Measurements from ENCODE around the gene PHLDB1. TPM values are rescaled to one million over a fixed set of nuclear protein-coding genes. Genes with fewer than 3 reads are reported as not detected.
"Not testable (repeated sequence)": the region's sequence is repeated elsewhere in the genome, so short reads cannot be mapped to it uniquely, and the experiment has no call there.

PHLDB1 gene
- total RNA-seq, 4 donors from 2014 or later: 92.6 to 276 (median 161) TPM

- no peak for TF ChIP-seq CTCF (IDR thresholded peaks at IDR 0.05)
- TF ChIP-seq POLR2A (IDR thresholded peaks at IDR 0.05): no peak
- no peak for TF ChIP-seq EP300 (IDR thresholded peaks at IDR 0.05; ENCODE audit: low read depth)
- peak in 1 of 3 donors; percentile 38 for TF ChIP-seq POLR2AphosphoS5 (IDR thresholded peaks at IDR 0.05)
- DNase-seq: no peak
- intact Hi-C loops (cut with DNase I; ENCODE audit: low total_unique reads) (no loop called here), in situ Hi-C loops (cut with MboI; ENCODE audit: low pct_ligation_motif_present in 1 of 4, low pct_unique_long_range_greater_than_20kb in 1 of 4, low sequenced_read_pairs in 3 of 4) (no loop called here)
- Histone ChIP-seq H3K4me1 (peaks cover 10 to 61% (median 38%) of the 10 kb centered on the region in 4 donors), H3K9me3 (no peaks in the 10 kb centered on the region), H3K27me3 (peaks cover 30% of the 10 kb centered on the region), H3K27ac (peak overlapping the region; percentile 84 to 95 (median 88)), H3K4me3 (peak overlapping the region; percentile 11 to 55 (median 36)), H3K36me3 (no peaks in the 10 kb centered on the region)
- WGBS, 2 donors (ENCODE audit: low coverage in 1 of 2): 14 to 20% methylated on average over 6 to 54 of the region's 57 CpGs
These were observed 2.2 kb downstream of the PHLDB1 start for GRCh38 chr11:118609380-118610224.

- H3K4me3 ChIP-seq: peak overlapping the region; percentile 28 to 55 (median 40)
- 15 to 35% methylated on average over 8 to 31 of the region's 42 CpGs for WGBS, 2 donors (ENCODE audit: low coverage in 1 of 2)
- no peak for DNase-seq
- no peaks in the 10 kb centered on the region for H3K9me3 ChIP-seq
- intact Hi-C loops (cut with DNase I; ENCODE audit: low total_unique reads): no loop called here
- in situ Hi-C loops (cut with MboI; ENCODE audit: low pct_ligation_motif_present in 1 of 4, low pct_unique_long_range_greater_than_20kb in 1 of 4, low sequenced_read_pairs in 3 of 4): no loop called here
- peak overlapping the region; percentile 84 to 95 (median 88) for H3K27ac ChIP-seq
- H3K27me3 ChIP-seq: peaks cover 30% of the 10 kb centered on the region
- peaks cover 5 to 54% (median 32%) of the 10 kb centered on the region in 4 donors for H3K4me1 ChIP-seq
- H3K36me3 ChIP-seq: no peaks in the 10 kb centered on the region
- no peak for TF ChIP-seq POLR2A (IDR thresholded peaks at IDR 0.05)
These were observed 2.9 kb downstream of the PHLDB1 start for GRCh38 chr11:118610225-118610772.

- 5 to 22% methylated on average over 4 to 36 of the region's 54 CpGs for WGBS, 2 donors (ENCODE audit: low coverage in 1 of 2)
- TF ChIP-seq POLR2A (IDR thresholded peaks at IDR 0.05) (no peak), POLR2AphosphoS5 (IDR thresholded peaks at IDR 0.05) (peak in 2 of 3 donors; percentile 8 to 18), CTCF (IDR thresholded peaks at IDR 0.05) (peak; percentile 56 to 93 (median 83))
- H3K27me3 ChIP-seq: peaks cover 30% of the 10 kb centered on the region
- in situ Hi-C loops (cut with MboI; ENCODE audit: low pct_ligation_motif_present in 1 of 4, low pct_unique_long_range_greater_than_20kb in 1 of 4, low sequenced_read_pairs in 3 of 4): no loop called here
- H3K9me3 ChIP-seq: no peaks in the 10 kb centered on the region
- intact Hi-C loops (cut with DNase I; ENCODE audit: low total_unique reads): no loop called here
- peak overlapping the region; percentile 84 to 95 (median 88) for H3K27ac ChIP-seq
- DNase-seq: peak; percentile 90
- no peaks in the 10 kb centered on the region for H3K36me3 ChIP-seq
- peaks cover 5 to 48% (median 32%) of the 10 kb centered on the region in 4 donors for H3K4me1 ChIP-seq
- H3K4me3 ChIP-seq: peak overlapping the region; percentile 28 to 55 (median 40)
These were observed 3.5 kb downstream of the PHLDB1 start for GRCh38 chr11:118610773-118611432.

GRCh38 chr11:118611433-118611795, 4.0 kb downstream of the PHLDB1 start:
- H3K4me1 ChIP-seq: peaks cover 5 to 43% (median 32%) of the 10 kb centered on the region in 4 donors
- H3K36me3 ChIP-seq; intact Hi-C loops (cut with DNase I; ENCODE audit: low total_unique reads); DNase-seq; in situ Hi-C loops (cut with MboI; ENCODE audit: low pct_ligation_motif_present in 1 of 4, low pct_unique_long_range_greater_than_20kb in 1 of 4, low sequenced_read_pairs in 3 of 4); H3K9me3 ChIP-seq: not testable (repeated sequence)
- H3K4me3 ChIP-seq: peak overlapping the region in 1 of 4 donors; percentile 55
- H3K27ac ChIP-seq: peak overlapping the region; percentile 24 to 95 (median 86)
- peaks cover 30% of the 10 kb centered on the region for H3K27me3 ChIP-seq
- WGBS, 2 donors (ENCODE audit: low coverage in 1 of 2): 57 to 60% methylated on average over 8 to 19 of the region's 19 CpGs

GRCh38 chr11:118612378-118612777, 5.0 kb downstream of the PHLDB1 start:
- Histone ChIP-seq H3K36me3 (no peaks in the 10 kb centered on the region), H3K4me3 (no peak overlapping the region), H3K27ac (peak overlapping the region; percentile 28 to 87 (median 50)), H3K9me3 (no peaks in the 10 kb centered on the region), H3K4me1 (peaks cover 5 to 44% (median 33%) of the 10 kb centered on the region in 4 donors), H3K27me3 (peaks cover 30% of the 10 kb centered on the region)
- 59% methylated on average over 7 of the region's 7 CpGs; no CpG with 5 or more reads in 1 of the 2 donors for WGBS, 2 donors (ENCODE audit: low coverage in 1 of 2)
- intact Hi-C loops (cut with DNase I; ENCODE audit: low total_unique reads): no loop called here
- in situ Hi-C loops (cut with MboI; ENCODE audit: low pct_ligation_motif_present in 1 of 4, low pct_unique_long_range_greater_than_20kb in 1 of 4, low sequenced_read_pairs in 3 of 4): no loop called here
- DNase-seq: no peak
- TF ChIP-seq EP300 (IDR thresholded peaks at IDR 0.05; ENCODE audit: low read depth): no peak
- TF ChIP-seq CTCF (IDR thresholded peaks at IDR 0.05): no peak
- TF ChIP-seq POLR2A (IDR thresholded peaks at IDR 0.05): no peak
- TF ChIP-seq POLR2AphosphoS5 (IDR thresholded peaks at IDR 0.05): no peak

All from transverse colon (tissue), 4 donors.